NOMO-1 treated with dmso at 0.1 percent for 144 hours (cell line): Measurements from ENCODE around the gene ADH5.
A peak's percentile ranks its signal among the peaks of the same experiment; 100 is the strongest.
"Not testable (repeated sequence)": the region's sequence is repeated elsewhere in the genome, so short reads cannot be mapped to it uniquely, and the experiment has no call there.

Source experiments
- DNase-seq: peaks from one replicate; lab custom pipeline; 2025; ENCODE audit not compliant: unreplicated experiment; lab: John Stamatoyannopoulos, UW

ADH5 gene

GRCh38 chr4:99088481-99089365 lies at the start of gene ADH5:
Gene ADH5, minus strand, starts transcription at chr4:99088788. Its CDS starts 88 bp downstream, at chr4:99088700.
- DNase-seq = peak; percentile 77

GRCh38 chr4:99136329-99136728 lies 47.7 kb upstream of the ADH5 start:
- DNase-seq = no peak

GRCh38 chr4:99135541-99136162 lies 47.1 kb upstream of the ADH5 start:
- no peak for DNase-seq

GRCh38 chr4:99134586-99134985 lies 46.0 kb upstream of the ADH5 start:
- no peak for DNase-seq

- no peak for DNase-seq
These were observed 42.8 kb upstream of the ADH5 start for GRCh38 chr4:99131378-99131777.

- DNase-seq = no peak
These were observed 37.8 kb upstream of the ADH5 start for GRCh38 chr4:99126376-99126775.

GRCh38 chr4:99121008-99121407 lies 32.4 kb upstream of the ADH5 start:
- no peak for DNase-seq

GRCh38 chr4:99120501-99120900 lies 31.9 kb upstream of the ADH5 start:
- DNase-seq = no peak

GRCh38 chr4:99117876-99118693 lies 29.5 kb upstream of the ADH5 start:
- DNase-seq = no peak

- DNase-seq = not testable (repeated sequence)
These were observed 28.7 kb upstream of the ADH5 start for GRCh38 chr4:99117122-99117841.

GRCh38 chr4:99109286-99109685 lies 20.7 kb upstream of the ADH5 start:
- DNase-seq = not testable (repeated sequence)

- no peak for DNase-seq
These were observed 15.6 kb upstream of the ADH5 start for GRCh38 chr4:99104153-99104552.

- DNase-seq = no peak
These were observed 14.6 kb upstream of the ADH5 start for GRCh38 chr4:99103166-99103565.

- DNase-seq = no peak
These were observed 14.0 kb upstream of the ADH5 start for GRCh38 chr4:99102634-99103033.

GRCh38 chr4:99100876-99101275 lies 12.3 kb upstream of the ADH5 start:
- DNase-seq = no peak

GRCh38 chr4:99099814-99100213 lies 11.2 kb upstream of the ADH5 start:
- DNase-seq = not testable (repeated sequence)

- DNase-seq = no peak
These were observed 10.7 kb upstream of the ADH5 start for GRCh38 chr4:99099311-99099710.

GRCh38 chr4:99091841-99092240 lies 3.3 kb upstream of the ADH5 start:
- not testable (repeated sequence) for DNase-seq

GRCh38 chr4:99091216-99091575 lies 2.6 kb upstream of the ADH5 start:
- no peak for DNase-seq

- no peak for DNase-seq
These were observed 2.1 kb upstream of the ADH5 start for GRCh38 chr4:99090481-99091215.
